CD14-positive monocyte (primary cell): ENCODE results near the gene RHOG. TPM values are rescaled to one million over a fixed set of nuclear protein-coding genes. Genes with fewer than 3 reads are reported as not detected.
A peak's percentile ranks its signal among the peaks of the same experiment; 100 is the strongest.

Source experiments
- DNase-seq, 3 donors: peaks; one replicate each; pipeline ENCODE4 v3.0.0-alpha.2; 2011 to 2022
- H2AFZ ChIP-seq: 2 replicates; pipeline ENCODE4 v1.6.0; 2012; ENCODE audit warnings: mild to moderate bottlenecking, low read depth, low read length, inconsistent platforms; ENCODE audit not compliant: insufficient read depth, poor library complexity, severe bottlenecking
- H3K27ac ChIP-seq, 2 donors: 1 replicate in 1 of 2; 2 replicates in 1 of 2; pipeline ENCODE4 v1.5.1; 2012 to 2013; ENCODE audit warnings: low read length in 2 of 2, control low read depth in 1 of 2, inconsistent platforms in 1 of 2, low read depth in 1 of 2, mild to moderate bottlenecking in 1 of 2
- H3K27me3 ChIP-seq, 2 donors: one replicate each; pipeline versions ENCODE4 v1.6.0 to v1.6.1; 2011 to 2013; ENCODE audit warnings: low read length in 2 of 2; ENCODE audit not compliant: control insufficient read depth in 2 of 2, insufficient read depth in 2 of 2
- H3K36me3 ChIP-seq, 2 donors: replicated peaks in 1 of 2; 1 replicate in 1 of 2; 2 replicates in 1 of 2; pipeline versions ENCODE4 v1.5.1 to v1.6.1; 2012 to 2013; ENCODE audit warnings: low read length in 2 of 2, control low read depth in 1 of 2, inconsistent platforms in 1 of 2, mild to moderate bottlenecking in 1 of 2; ENCODE audit not compliant: insufficient read depth in 2 of 2, control insufficient read depth in 1 of 2
- H3K4me1 ChIP-seq, 2 donors: 1 replicate in 1 of 2; 2 replicates in 1 of 2; pipeline versions ENCODE4 v1.5.1 to v1.6.1; 2012 to 2013; ENCODE audit warnings: low read length in 2 of 2, control low read depth in 1 of 2, inconsistent platforms in 1 of 2, mild to moderate bottlenecking in 1 of 2, moderate library complexity in 1 of 2; ENCODE audit not compliant: insufficient read depth in 2 of 2, control insufficient read depth in 1 of 2
- H3K4me2 ChIP-seq: replicated peaks from 2 replicates; pipeline ENCODE3; 2012; ENCODE audit warnings: low read length, moderate library complexity, mild to moderate bottlenecking; ENCODE audit not compliant: poor library complexity, severe bottlenecking; ENCODE audit errors: extremely low read depth
- H3K4me3 ChIP-seq, 3 experiments: fragments of 200-600 bp in 1 of 3; sonication (generic) in 1 of 3; replicated peaks in 1 of 3; 1 replicate in 2 of 3; 2 replicates in 1 of 3; pipeline ENCODE4 v1.5.1; 2011 to 2013; ENCODE audit warnings: low read length in 3 of 3, mild to moderate bottlenecking in 3 of 3, control low read depth in 2 of 3, low read depth in 2 of 3, inconsistent platforms in 1 of 3, moderate library complexity in 1 of 3
- H3K79me2 ChIP-seq: 2 replicates; pipeline ENCODE4 v1.6.0; 2012; ENCODE audit warnings: mild to moderate bottlenecking, control low read depth, inconsistent platforms, low read length, moderate library complexity; ENCODE audit not compliant: insufficient read depth
- H3K9ac ChIP-seq: 2 replicates; pipeline ENCODE4 v1.6.0; 2017; ENCODE audit warnings: low read length, mild to moderate bottlenecking; ENCODE audit not compliant: insufficient read depth, poor library complexity, severe bottlenecking
- H3K9me3 ChIP-seq, 2 donors: replicated peaks in 1 of 2; 1 replicate in 1 of 2; 2 replicates in 1 of 2; pipeline versions ENCODE4 v1.5.1 to v1.6.1; 2012 to 2013; ENCODE audit warnings: low read length in 2 of 2, control low read depth in 1 of 2; ENCODE audit not compliant: control insufficient read depth in 1 of 2, insufficient read depth in 1 of 2
- H4K20me1 ChIP-seq: 2 replicates; pipeline ENCODE4 v1.6.0; 2012; ENCODE audit warnings: mild to moderate bottlenecking, low read length, control low read depth, moderate library complexity; ENCODE audit not compliant: insufficient read depth
- H3K27ac Mint-ChIP-seq, 7 donors: one replicate each; pipeline ENCODE4 v1.8.0; 2020; ENCODE audit warnings: mild to moderate bottlenecking in 7 of 7, mixed read lengths in 7 of 7, moderate library complexity in 6 of 7, inconsistent platforms in 2 of 7
- H3K27me3 Mint-ChIP-seq, 3 donors: one replicate each; pipeline ENCODE4 v1.8.0; 2021 to 2022; ENCODE audit warnings: low read depth in 3 of 3, mild to moderate bottlenecking in 3 of 3, mixed read lengths in 3 of 3, moderate library complexity in 3 of 3, inconsistent platforms in 1 of 3
- H3K36me3 Mint-ChIP-seq, 2 donors: one replicate each; pipeline ENCODE4 v1.8.0; 2020; ENCODE audit warnings: mixed read lengths in 2 of 2, inconsistent platforms in 1 of 2, mild to moderate bottlenecking in 1 of 2
- H3K4me1 Mint-ChIP-seq: one replicate; pipeline ENCODE4 v1.8.0; 2020; ENCODE audit warnings: mild to moderate bottlenecking, mixed read lengths
- H3K4me3 Mint-ChIP-seq, 2 donors: one replicate each; pipeline ENCODE4 v1.8.0; 2020; ENCODE audit warnings: mild to moderate bottlenecking in 2 of 2, mixed read lengths in 2 of 2, moderate library complexity in 1 of 2
- H3K9me3 Mint-ChIP-seq, 7 donors: one replicate each; pipeline ENCODE4 v1.8.0; 2020 to 2022; ENCODE audit warnings: mixed read lengths in 7 of 7, mild to moderate bottlenecking in 6 of 7, moderate library complexity in 6 of 7, inconsistent platforms in 2 of 7
- CTCF ChIP-seq: fragments of 200-600 bp; IDR thresholded peaks from one replicate; pipeline ENCODE4 v1.8.0; 2022; ENCODE audit warnings: antibody characterized with exemption, mild to moderate bottlenecking
- WGBS: methylation state at CpG from one replicate; pipeline ENCODE4 v1.1.5; 2013; ENCODE audit warnings: missing lambda C conversion rate; ENCODE audit not compliant: insufficient coverage; 5-methylcytosine and 5-hydroxymethylcytosine counted together
- intact Hi-C, 2 donors: fragments of 100-400 bp; cut with micrococcal nuclease; formaldehyde crosslinking; loops; one replicate each; pipeline versions ENCODE4 v1.15.0 to v1.15.1; 2023
- polyA plus RNA-seq, 3 donors: library from polyadenylated mRNA; depleted of rRNA in 1 of 3; unstranded in 2 of 3; stranded (reverse) in 1 of 3; fragments of 300-500 nt in 2 of 3; fragments of >200 nt in 1 of 3; fragmentation: Illumina TruSeq in 2 of 3; gene quantifications; 1 replicate in 2 of 3; 2 replicates in 1 of 3; pipeline ENCODE4 v1.2.3, GENCODE V29; 2012 to 2021

The RHOG gene
- polyA plus RNA-seq, 3 donors = 315 to 505 (median 458) TPM

GRCh38 chr11:3830088-3830487, 10.7 kb downstream of the RHOG start:
- Histone ChIP-seq H3K27me3 (no peaks in the 10 kb centered on the region), H4K20me1 (peaks cover 100% of the 10 kb centered on the region), H3K4me3 (peak overlapping the region in 1 of 3 experiments; percentile 100), H3K27ac (peak overlapping the region; percentile 72 to 97), H3K79me2 (peaks cover 97% of the 10 kb centered on the region), H3K36me3 (peaks cover 52 to 70% of the 10 kb centered on the region in 2 donors), H2AFZ (no peak overlapping the region), H3K9ac (no peak overlapping the region), H3K4me1 (peaks cover 79 to 91% of the 10 kb centered on the region in 2 donors), H3K9me3 (no peaks in the 10 kb centered on the region), H3K4me2 (no peak overlapping the region)
- 60% methylated on average over 1 of the region's 3 CpGs for WGBS
- TF ChIP-seq CTCF = no peak
- peak overlapping the region in 6 of 7 donors; percentile 79 to 99 (median 96) for H3K27ac Mint-ChIP-seq
- peaks cover 0 to 3% (median 0%) of the 10 kb centered on the region in 7 donors for H3K9me3 Mint-ChIP-seq
- intact Hi-C loops = no loop called here
- peaks cover 85% of the 10 kb centered on the region for H3K4me1 Mint-ChIP-seq
- H3K36me3 Mint-ChIP-seq = peaks cover 71 to 80% of the 10 kb centered on the region in 2 donors
- DNase-seq = no peak
- no peak overlapping the region for H3K4me3 Mint-ChIP-seq
- no peaks in the 10 kb centered on the region for H3K27me3 Mint-ChIP-seq

- H3K4me2 ChIP-seq = no peak overlapping the region
- 88% methylated on average over 24 of the region's 35 CpGs for WGBS
- no peak for DNase-seq
- no peaks in the 10 kb centered on the region for H3K27me3 ChIP-seq
- Mint-ChIP-seq H3K36me3 (peaks cover 54 to 64% of the 10 kb centered on the region in 2 donors), H3K9me3 (peaks cover 0 to 3% (median 0%) of the 10 kb centered on the region in 7 donors), H3K4me3 (no peak overlapping the region), H3K27me3 (no peaks in the 10 kb centered on the region), H3K27ac (peak overlapping the region; percentile 28 to 91 (median 86)), H3K4me1 (peaks cover 76% of the 10 kb centered on the region)
- H4K20me1 ChIP-seq = peaks cover 87% of the 10 kb centered on the region
- peaks cover 84% of the 10 kb centered on the region for H3K79me2 ChIP-seq
- H3K27ac ChIP-seq = peak overlapping the region; percentile 47 to 67
- no peak overlapping the region for H2AFZ ChIP-seq
- intact Hi-C loops = no loop called here
- peaks cover 49 to 59% of the 10 kb centered on the region in 2 donors for H3K36me3 ChIP-seq
- peaks cover 60 to 75% of the 10 kb centered on the region in 2 donors for H3K4me1 ChIP-seq
- no peak overlapping the region for H3K9ac ChIP-seq
- no peak overlapping the region for H3K4me3 ChIP-seq
- no peaks in the 10 kb centered on the region for H3K9me3 ChIP-seq
- no peak for TF ChIP-seq CTCF
Observed at GRCh38 chr11:3827434-3828186, 13.1 kb downstream of the RHOG start.
